CD4-positive, alpha-beta T cell (primary cell): ENCODE measurements around the gene LARGE1. TPM values are rescaled to one million over a fixed set of nuclear protein-coding genes. Genes with fewer than 3 reads are reported as not detected.

Source experiments
- ATAC-seq: fragments of 200-7000 bp; cut with Tn5 transposase; one replicate; pipeline ENCODE4 v1.10.0; 2022; ENCODE audit warnings: mild to moderate bottlenecking; ENCODE audit not compliant: poor library complexity
- CTCF ChIA-PET: fragments of 350-600 bp; sonication (Branson Sonifier 250); formaldehyde crosslinking; loops from one replicate; lab custom pipeline; 2021; ENCODE audit warnings: antibody characterized with exemption, inconsistent platforms; lab: Charles Lee
- POLR2A ChIA-PET: fragments of 350-600 bp; sonication (Branson Sonifier 250); formaldehyde crosslinking; loops from one replicate; lab custom pipeline; 2021; ENCODE audit warnings: antibody characterized with exemption, inconsistent platforms; lab: Charles Lee
- DNase-seq, 14 experiments: peaks; one replicate each; pipeline ENCODE4 v3.0.0-alpha.2; 2013 to 2020; ENCODE audit warnings: mixed read lengths in 2 of 14
- H3K27ac ChIP-seq, 2 donors: one replicate each; pipeline versions ENCODE4 v1.5.1 to v1.7.0; 2013; ENCODE audit warnings: low read length in 2 of 2, low read depth in 1 of 2, mild to moderate bottlenecking in 1 of 2
- H3K27me3 ChIP-seq, 2 experiments: 1 replicate in 1 of 2; 2 replicates in 1 of 2; pipeline versions ENCODE4 v1.6.1 to v1.7.0; 2013; ENCODE audit warnings: low read length in 2 of 2, control low read depth in 1 of 2, mild to moderate bottlenecking in 1 of 2, moderate library complexity in 1 of 2; ENCODE audit not compliant: insufficient read depth in 2 of 2, control insufficient read depth in 1 of 2
- H3K36me3 ChIP-seq: one replicate; pipeline ENCODE4 v1.6.1; 2013; ENCODE audit warnings: low read length, control low read depth; ENCODE audit not compliant: insufficient read depth
- H3K4me1 ChIP-seq: one replicate; pipeline ENCODE4 v1.6.1; 2013; ENCODE audit warnings: low read length, control low read depth; ENCODE audit not compliant: insufficient read depth
- H3K4me3 ChIP-seq: one replicate; pipeline ENCODE4 v1.5.1; 2013; ENCODE audit warnings: mild to moderate bottlenecking, low read length, moderate library complexity
- H3K9me3 ChIP-seq, 2 experiments: 1 replicate in 1 of 2; 2 replicates in 1 of 2; pipeline versions ENCODE4 v1.6.1 to v1.7.0; 2013; ENCODE audit warnings: low read length in 2 of 2, mild to moderate bottlenecking in 2 of 2, control low read depth in 1 of 2, moderate library complexity in 1 of 2; ENCODE audit not compliant: control insufficient read depth in 1 of 2, insufficient read depth in 1 of 2
- H3K27ac Mint-ChIP-seq: one replicate; pipeline ENCODE4 v1.8.0; 2020; ENCODE audit warnings: mixed read lengths
- H3K27me3 Mint-ChIP-seq: one replicate; pipeline ENCODE4 v1.8.0; 2021; ENCODE audit warnings: mixed read lengths
- H3K36me3 Mint-ChIP-seq: one replicate; pipeline ENCODE4 v1.8.0; 2021; ENCODE audit warnings: low read depth, mixed read lengths
- H3K4me1 Mint-ChIP-seq: one replicate; pipeline ENCODE4 v1.8.0; 2021; ENCODE audit warnings: low read depth, mixed read lengths
- H3K4me3 Mint-ChIP-seq: one replicate; pipeline ENCODE4 v1.8.0; 2020; ENCODE audit warnings: mild to moderate bottlenecking, mixed read lengths
- H3K9me3 Mint-ChIP-seq: one replicate; pipeline ENCODE4 v1.8.0; 2020; ENCODE audit warnings: mixed read lengths
- intact Hi-C, 2 experiments: fragments of 100-400 bp; cut with DNase I in 1 of 2; cut with micrococcal nuclease in 1 of 2; formaldehyde crosslinking; loops; one replicate each; pipeline versions ENCODE4 v1.15.1 to v1.9.0; 2023 to 2025; cut with DNase I, micrococcal nuclease
- total RNA-seq, 174 experiments: library from RNA in 2 of 174; stranded (reverse) in 2 of 174; gene quantifications; one replicate each; pipeline ENCODE4 v1.2.3 and lab custom pipeline; 2021 to 2026
- TF ChIP-seq, protein P1 (sequence below): fragments of 200-600 bp; IDR thresholded peaks from one replicate; pipeline ENCODE4 v1.8.0; 2022; ENCODE audit warnings: antibody characterized with exemption, mild to moderate bottlenecking

LARGE1 gene
- total RNA-seq, 2 experiments from 2014 or later, result 0.14 to 0.70 TPM

DNA sequence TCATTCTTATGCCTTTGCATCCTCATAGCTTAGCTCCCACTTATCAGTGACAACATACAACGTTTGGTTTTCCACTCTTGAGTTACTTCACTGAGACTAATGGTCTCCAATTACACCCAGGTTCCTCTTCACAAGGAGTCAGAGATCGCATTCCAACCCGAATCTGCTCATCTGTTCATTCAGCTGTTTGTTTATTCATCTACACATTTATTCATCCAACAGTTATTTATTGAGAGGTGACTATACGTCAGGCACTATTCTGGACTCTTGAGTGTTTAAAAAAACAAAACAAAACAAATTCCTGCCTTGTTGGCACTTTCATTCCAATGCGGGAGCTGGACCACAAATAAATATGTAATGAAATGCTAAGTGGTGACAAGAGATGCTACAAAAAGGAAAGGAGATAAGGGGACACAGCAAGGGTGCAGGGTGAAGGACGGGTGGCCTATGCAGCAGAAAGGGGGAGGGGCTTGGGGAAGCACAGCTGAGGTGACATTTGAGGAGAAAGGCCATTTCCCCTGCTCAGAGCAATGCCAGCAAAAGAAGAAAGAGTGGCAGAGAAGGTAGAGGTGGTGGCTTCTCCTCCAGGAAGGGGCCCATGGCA lies 468.3 kb downstream of the LARGE1 start:
- H3K27ac Mint-ChIP-seq, result no peak overlapping the region
- CTCF ChIA-PET, result no interaction called here
- H3K36me3 Mint-ChIP-seq, result no peaks in the 10 kb centered on the region
- no peak overlapping the region for H3K4me3 ChIP-seq
- no peaks in the 10 kb centered on the region for H3K4me1 ChIP-seq
- H3K9me3 ChIP-seq, result peaks cover 0 to 12% of the 10 kb centered on the region in 2 experiments
- peaks cover 8% of the 10 kb centered on the region for H3K9me3 Mint-ChIP-seq
- H3K36me3 ChIP-seq, result no peaks in the 10 kb centered on the region
- H3K4me3 Mint-ChIP-seq, result no peak overlapping the region
- H3K27me3 Mint-ChIP-seq, result no peaks in the 10 kb centered on the region
- ATAC-seq (no peak), DNase-seq (no peak)
- H3K4me1 Mint-ChIP-seq, result no peaks in the 10 kb centered on the region
- intact Hi-C loops, result no loop called here
- no peaks in the 10 kb centered on the region for H3K27me3 ChIP-seq
- no peak overlapping the region for H3K27ac ChIP-seq
- TF ChIP-seq, protein P1, sequence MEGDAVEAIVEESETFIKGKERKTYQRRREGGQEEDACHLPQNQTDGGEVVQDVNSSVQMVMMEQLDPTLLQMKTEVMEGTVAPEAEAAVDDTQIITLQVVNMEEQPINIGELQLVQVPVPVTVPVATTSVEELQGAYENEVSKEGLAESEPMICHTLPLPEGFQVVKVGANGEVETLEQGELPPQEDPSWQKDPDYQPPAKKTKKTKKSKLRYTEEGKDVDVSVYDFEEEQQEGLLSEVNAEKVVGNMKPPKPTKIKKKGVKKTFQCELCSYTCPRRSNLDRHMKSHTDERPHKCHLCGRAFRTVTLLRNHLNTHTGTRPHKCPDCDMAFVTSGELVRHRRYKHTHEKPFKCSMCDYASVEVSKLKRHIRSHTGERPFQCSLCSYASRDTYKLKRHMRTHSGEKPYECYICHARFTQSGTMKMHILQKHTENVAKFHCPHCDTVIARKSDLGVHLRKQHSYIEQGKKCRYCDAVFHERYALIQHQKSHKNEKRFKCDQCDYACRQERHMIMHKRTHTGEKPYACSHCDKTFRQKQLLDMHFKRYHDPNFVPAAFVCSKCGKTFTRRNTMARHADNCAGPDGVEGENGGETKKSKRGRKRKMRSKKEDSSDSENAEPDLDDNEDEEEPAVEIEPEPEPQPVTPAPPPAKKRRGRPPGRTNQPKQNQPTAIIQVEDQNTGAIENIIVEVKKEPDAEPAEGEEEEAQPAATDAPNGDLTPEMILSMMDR, result no peak
- POLR2A ChIA-PET, result no interaction called here

DNA sequence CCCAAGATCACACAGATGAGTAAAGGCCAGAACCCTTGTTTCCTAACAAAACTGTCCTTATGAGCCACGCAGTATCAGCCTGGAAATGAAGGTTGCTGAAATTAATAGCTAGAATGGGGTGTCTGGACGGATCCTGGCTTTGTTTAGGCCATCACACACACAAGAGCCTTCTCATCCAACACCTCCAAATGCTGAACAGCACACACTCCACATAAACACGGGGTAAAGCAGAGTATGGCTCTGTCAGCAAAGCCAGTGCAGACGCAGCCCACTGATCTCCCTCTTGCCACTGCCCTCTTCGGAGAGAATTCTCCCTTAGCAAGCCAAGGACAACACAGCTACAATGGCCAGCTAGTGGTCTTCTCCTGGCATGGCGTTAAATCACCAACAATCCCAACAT lies 469.5 kb downstream of the LARGE1 start:
- no peaks in the 10 kb centered on the region for H3K4me1 Mint-ChIP-seq
- no peak overlapping the region for H3K4me3 Mint-ChIP-seq
- TF ChIP-seq, protein P1, result no peak
- no peak for ATAC-seq
- peaks cover 5% of the 10 kb centered on the region for H3K9me3 Mint-ChIP-seq
- CTCF ChIA-PET, result no interaction called here
- POLR2A ChIA-PET, result no interaction called here
- H3K36me3 Mint-ChIP-seq, result no peaks in the 10 kb centered on the region
- Histone ChIP-seq H3K9me3 (peaks cover 0 to 17% of the 10 kb centered on the region in 2 experiments), H3K36me3 (no peaks in the 10 kb centered on the region), H3K27me3 (no peaks in the 10 kb centered on the region), H3K4me1 (no peaks in the 10 kb centered on the region), H3K4me3 (no peak overlapping the region), H3K27ac (no peak overlapping the region)
- no peak for DNase-seq
- no peak overlapping the region for H3K27ac Mint-ChIP-seq
- H3K27me3 Mint-ChIP-seq, result no peaks in the 10 kb centered on the region
- intact Hi-C loops, result no loop called here

DNA sequence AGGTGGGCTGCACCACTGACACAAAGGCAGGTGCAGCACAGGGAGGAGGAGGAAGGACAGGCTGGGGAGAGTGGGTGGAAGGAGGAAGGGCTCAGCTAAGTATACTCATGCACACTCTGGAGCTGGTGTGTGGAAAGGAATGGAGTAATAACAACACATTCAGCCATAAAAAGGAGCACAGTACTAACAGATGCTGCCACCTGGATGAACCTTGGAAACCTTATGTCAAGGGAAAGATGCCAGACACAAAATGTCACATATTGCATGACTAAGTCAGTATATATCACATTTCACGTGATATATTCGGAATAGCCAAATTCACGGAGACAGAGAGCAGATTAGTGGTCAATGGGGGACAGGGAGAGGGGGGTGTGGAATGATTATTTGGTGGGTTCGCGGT lies 472.5 kb downstream of the LARGE1 start:
- peaks cover 5% of the 10 kb centered on the region for H3K9me3 Mint-ChIP-seq
- no peaks in the 10 kb centered on the region for H3K27me3 Mint-ChIP-seq
- ATAC-seq (no peak), DNase-seq (no peak)
- H3K4me3 Mint-ChIP-seq, result no peak overlapping the region
- Histone ChIP-seq H3K4me3 (no peak overlapping the region), H3K9me3 (peaks cover 0 to 25% of the 10 kb centered on the region in 2 experiments), H3K27me3 (no peaks in the 10 kb centered on the region), H3K27ac (no peak overlapping the region), H3K36me3 (no peaks in the 10 kb centered on the region), H3K4me1 (no peaks in the 10 kb centered on the region)
- ChIA-PET CTCF (no interaction called here), POLR2A (no interaction called here)
- no peaks in the 10 kb centered on the region for H3K4me1 Mint-ChIP-seq
- no peaks in the 10 kb centered on the region for H3K36me3 Mint-ChIP-seq
- TF ChIP-seq, protein P1, result no peak
- intact Hi-C loops, result no loop called here
- no peak overlapping the region for H3K27ac Mint-ChIP-seq
